ENCODE results near the gene DKC1. TPM values are rescaled to one million over a fixed set of nuclear protein-coding genes. Genes with fewer than 3 reads are reported as not detected.
"Not testable (repeated sequence)": the region's sequence is repeated elsewhere in the genome, so short reads cannot be mapped to it uniquely, and the experiment has no call there.

DKC1 gene
- polyA plus RNA-seq, 1 experiment: 31.5 TPM

GRCh38 chrX:154809939-154810665 lies 47.4 kb downstream of the DKC1 start:
- Histone ChIP-seq H3K36me3 (ENCODE audit: control insufficient read depth, insufficient read depth, low read length) (no peaks in the 10 kb centered on the region), H3K27me3 (ENCODE audit: control insufficient read depth, insufficient read depth, low read length) (no peaks in the 10 kb centered on the region; the same call in 1 of the 2 replicates), H3K4me3 (ENCODE audit: low read depth, low read length) (no peak overlapping the region)
- CTCF ChIA-PET: no interaction called here
- POLR2A ChIA-PET: no interaction called here
- no peak for TF ChIP-seq CTCF (IDR thresholded peaks at IDR 0.05; ENCODE audit: insufficient read depth, low read depth, low read length)
- no peak for DNase-seq (ENCODE audit: low read depth)

- ChIA-PET POLR2A (no interaction called here), CTCF (no interaction called here)
- no peaks in the 10 kb centered on the region for H3K36me3 ChIP-seq (ENCODE audit: control insufficient read depth, insufficient read depth, low read length)
- DNase-seq (ENCODE audit: low read depth): no peak
- TF ChIP-seq CTCF (IDR thresholded peaks at IDR 0.05; ENCODE audit: insufficient read depth, low read depth, low read length): no peak
- H3K4me3 ChIP-seq (ENCODE audit: low read depth, low read length): no peak overlapping the region
- no peaks in the 10 kb centered on the region; the same call in 1 of the 2 replicates for H3K27me3 ChIP-seq (ENCODE audit: control insufficient read depth, insufficient read depth, low read length)
Measured at GRCh38 chrX:154812341-154813101, 49.9 kb downstream of the DKC1 start.

GRCh38 chrX:154813801-154814200 lies 51.1 kb downstream of the DKC1 start:
- Histone ChIP-seq H3K36me3 (ENCODE audit: control insufficient read depth, insufficient read depth, low read length) (no peaks in the 10 kb centered on the region), H3K4me3 (ENCODE audit: low read depth, low read length) (no peak overlapping the region), H3K27me3 (ENCODE audit: control insufficient read depth, insufficient read depth, low read length) (no peaks in the 10 kb centered on the region)
- POLR2A ChIA-PET: no interaction called here
- CTCF ChIA-PET: no interaction called here
- TF ChIP-seq CTCF (IDR thresholded peaks at IDR 0.05; ENCODE audit: insufficient read depth, low read depth, low read length): no peak
- no peak for DNase-seq (ENCODE audit: low read depth)

- Histone ChIP-seq H3K36me3 (ENCODE audit: control insufficient read depth, insufficient read depth, low read length) (no peaks in the 10 kb centered on the region), H3K27me3 (ENCODE audit: control insufficient read depth, insufficient read depth, low read length) (0 out of 2 replicates have a peak, but pooled peaks cover 1% of the 10 kb centered on the region), H3K4me3 (ENCODE audit: low read depth, low read length) (no peak overlapping the region)
- CTCF ChIA-PET: no interaction called here
- no peak for TF ChIP-seq CTCF (IDR thresholded peaks at IDR 0.05; ENCODE audit: insufficient read depth, low read depth, low read length)
- POLR2A ChIA-PET: no interaction called here
- no peak for DNase-seq (ENCODE audit: low read depth)
Measured at GRCh38 chrX:154815274-154815818, 52.7 kb downstream of the DKC1 start.

GRCh38 chrX:154816326-154816898 lies 53.7 kb downstream of the DKC1 start:
- DNase-seq (ENCODE audit: low read depth); H3K36me3 ChIP-seq (ENCODE audit: control insufficient read depth, insufficient read depth, low read length); CTCF ChIA-PET; H3K27me3 ChIP-seq (ENCODE audit: control insufficient read depth, insufficient read depth, low read length); POLR2A ChIA-PET; H3K4me3 ChIP-seq (ENCODE audit: low read depth, low read length): not testable (repeated sequence)

GRCh38 chrX:154817048-154817618 lies 54.5 kb downstream of the DKC1 start:
- H3K36me3 ChIP-seq (ENCODE audit: control insufficient read depth, insufficient read depth, low read length); POLR2A ChIA-PET; H3K27me3 ChIP-seq (ENCODE audit: control insufficient read depth, insufficient read depth, low read length); DNase-seq (ENCODE audit: low read depth); CTCF ChIA-PET; H3K4me3 ChIP-seq (ENCODE audit: low read depth, low read length): not testable (repeated sequence)
